Stimulated activated CD4-positive, alpha-beta T cell treated with anti-CD3 and anti-CD28 coated beads, Interleukin-12 subunit alpha, Interleukin-12 subunit beta, amount 100 ng/mL, for 48 hours (primary cell): ENCODE measurements around the gene NOCT.
"Not testable (repeated sequence)": the region's sequence is repeated elsewhere in the genome, so short reads cannot be mapped to it uniquely, and the experiment has no call there.

Experiments
- DNase-seq, 3 donors: peaks; one replicate each; pipeline ENCODE4 v3.0.0-alpha.2; 2020; ENCODE audit warnings: low read depth in 2 of 3, low spot score in 1 of 3

NOCT gene

GRCh38 chr4:139015269-139015947 lies at the start of gene NOCT:
TSS of gene NOCT (plus strand) at chr4:139015781. CDS start at chr4:139015982, 201 bp downstream.
- DNase-seq = peak; percentile 86 to 95 (median 94)

GRCh38 chr4:138967313-138967712 lies 48.3 kb upstream of the NOCT start:
- DNase-seq = no peak

GRCh38 chr4:138972956-138973801 lies 42.4 kb upstream of the NOCT start:
- DNase-seq = no peak

GRCh38 chr4:138975225-138975624 lies 40.4 kb upstream of the NOCT start:
- no peak for DNase-seq

- no peak for DNase-seq
Observed at GRCh38 chr4:138976526-138976925, 39.1 kb upstream of the NOCT start.

GRCh38 chr4:138977524-138977923 lies 38.1 kb upstream of the NOCT start:
- DNase-seq = no peak

- no peak for DNase-seq
Observed at GRCh38 chr4:138978028-138978585, 37.5 kb upstream of the NOCT start.

- DNase-seq = no peak
Observed at GRCh38 chr4:138978600-138978999, 37.0 kb upstream of the NOCT start.

- no peak for DNase-seq
Observed at GRCh38 chr4:138979742-138980141, 35.8 kb upstream of the NOCT start.

- no peak for DNase-seq
Observed at GRCh38 chr4:138981930-138982390, 33.6 kb upstream of the NOCT start.

GRCh38 chr4:138982754-138983153 lies 32.8 kb upstream of the NOCT start:
- DNase-seq = no peak

GRCh38 chr4:138983690-138984089 lies 31.9 kb upstream of the NOCT start:
- DNase-seq = no peak

- no peak for DNase-seq
Observed at GRCh38 chr4:138984647-138985046, 30.9 kb upstream of the NOCT start.

GRCh38 chr4:138992676-138993075 lies 22.9 kb upstream of the NOCT start:
- no peak for DNase-seq

GRCh38 chr4:138996090-138996489 lies 19.5 kb upstream of the NOCT start:
- no peak for DNase-seq

- DNase-seq = no peak
Observed at GRCh38 chr4:138999666-139000065, 15.9 kb upstream of the NOCT start.

- not testable (repeated sequence) for DNase-seq
Observed at GRCh38 chr4:139000134-139000533, 15.4 kb upstream of the NOCT start.

GRCh38 chr4:139001430-139001829 lies 14.2 kb upstream of the NOCT start:
- not testable (repeated sequence) for DNase-seq

- DNase-seq = not testable (repeated sequence)
Observed at GRCh38 chr4:139003668-139004067, 11.9 kb upstream of the NOCT start.

GRCh38 chr4:139005774-139006173 lies 9.8 kb upstream of the NOCT start:
- DNase-seq = no peak

- no peak for DNase-seq
Observed at GRCh38 chr4:139007640-139008039, 7.9 kb upstream of the NOCT start.

GRCh38 chr4:139008278-139008677 lies 7.3 kb upstream of the NOCT start:
- DNase-seq = not testable (repeated sequence)
